ENCODE results near the gene SOX9. TPM values are rescaled to one million over a fixed set of nuclear protein-coding genes. Genes with fewer than 3 reads are reported as not detected.
A peak's percentile ranks its signal among the peaks of the same experiment; 100 is the strongest.
"Not testable (repeated sequence)": the region's sequence is repeated elsewhere in the genome, so short reads cannot be mapped to it uniquely, and the experiment has no call there.

SOX9 gene
- total RNA-seq, 1 donor from 2014 or later, result 33.4 TPM

DNA sequence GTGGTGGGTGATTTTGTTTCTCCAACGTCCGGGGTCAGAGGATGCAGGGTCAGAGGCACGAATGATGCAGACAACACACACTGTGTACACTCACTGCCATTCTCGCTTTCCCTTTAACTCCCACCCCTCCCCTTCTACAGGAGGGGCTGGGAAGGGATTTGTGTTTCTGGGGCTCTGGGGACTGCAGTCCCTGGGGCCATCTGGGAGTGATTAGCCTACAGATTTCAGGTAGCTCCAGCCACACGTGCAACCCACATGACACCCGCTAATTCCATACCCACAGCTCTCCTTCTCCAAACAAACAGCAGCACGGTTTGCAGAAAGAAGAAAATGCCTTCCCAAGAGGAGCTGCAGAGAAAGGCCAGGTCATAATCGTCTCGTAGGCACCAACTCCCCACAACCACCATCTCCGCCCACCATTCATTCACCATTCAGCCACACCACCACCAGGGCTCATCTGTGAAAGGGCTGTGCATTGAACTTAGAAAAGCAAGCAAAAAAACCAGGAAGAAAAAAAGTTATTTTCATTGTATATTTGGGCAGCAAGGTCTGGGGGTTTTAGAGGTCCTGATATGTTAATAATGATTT, 9.4 kb upstream of the SOX9 start:
- no peak for DNase-seq

- not testable (repeated sequence) for DNase-seq
Measured at GRCh38 chr17:72111926-72112325, 8.9 kb upstream of the SOX9 start.

GRCh38 chr17:72113751-72114150, 7.1 kb upstream of the SOX9 start:
- DNase-seq, result no peak

DNA sequence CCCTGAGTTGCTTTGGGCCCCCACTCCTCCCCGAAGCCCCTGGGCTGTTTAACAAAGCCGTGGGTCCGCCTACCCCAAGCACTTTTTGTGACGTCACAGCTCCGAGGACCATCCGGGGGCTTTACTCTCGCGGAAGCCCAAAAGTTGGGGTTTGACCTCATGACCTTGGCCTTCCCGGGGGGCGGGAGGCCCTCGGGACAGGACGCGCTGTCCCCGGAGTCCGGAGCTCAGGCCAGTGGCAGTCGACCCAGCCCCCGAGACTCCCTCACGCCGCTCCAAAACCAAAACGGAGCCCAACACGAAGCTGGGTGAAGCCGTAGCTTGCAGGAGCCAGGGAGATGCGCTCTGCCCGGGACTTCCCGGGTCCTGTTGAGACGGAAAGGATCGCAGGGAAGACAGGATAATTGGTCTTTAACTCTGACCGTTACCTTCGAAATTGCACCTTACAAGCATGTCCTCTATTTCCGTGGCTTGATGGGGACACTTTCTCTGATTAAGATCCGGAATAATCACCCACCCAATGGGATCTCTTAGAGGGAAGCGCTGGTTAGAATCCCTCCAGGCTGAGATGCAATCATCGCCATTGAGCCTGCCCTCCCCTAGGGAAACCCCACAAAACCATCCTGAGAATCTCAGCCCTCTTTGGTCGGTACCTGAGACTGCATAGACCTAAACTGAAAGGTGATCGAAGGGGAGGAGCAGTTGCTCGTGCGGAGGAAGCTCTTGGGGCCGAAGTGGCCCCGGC, 4.9 kb upstream of the SOX9 start:
- DNase-seq, result no peak

DNA sequence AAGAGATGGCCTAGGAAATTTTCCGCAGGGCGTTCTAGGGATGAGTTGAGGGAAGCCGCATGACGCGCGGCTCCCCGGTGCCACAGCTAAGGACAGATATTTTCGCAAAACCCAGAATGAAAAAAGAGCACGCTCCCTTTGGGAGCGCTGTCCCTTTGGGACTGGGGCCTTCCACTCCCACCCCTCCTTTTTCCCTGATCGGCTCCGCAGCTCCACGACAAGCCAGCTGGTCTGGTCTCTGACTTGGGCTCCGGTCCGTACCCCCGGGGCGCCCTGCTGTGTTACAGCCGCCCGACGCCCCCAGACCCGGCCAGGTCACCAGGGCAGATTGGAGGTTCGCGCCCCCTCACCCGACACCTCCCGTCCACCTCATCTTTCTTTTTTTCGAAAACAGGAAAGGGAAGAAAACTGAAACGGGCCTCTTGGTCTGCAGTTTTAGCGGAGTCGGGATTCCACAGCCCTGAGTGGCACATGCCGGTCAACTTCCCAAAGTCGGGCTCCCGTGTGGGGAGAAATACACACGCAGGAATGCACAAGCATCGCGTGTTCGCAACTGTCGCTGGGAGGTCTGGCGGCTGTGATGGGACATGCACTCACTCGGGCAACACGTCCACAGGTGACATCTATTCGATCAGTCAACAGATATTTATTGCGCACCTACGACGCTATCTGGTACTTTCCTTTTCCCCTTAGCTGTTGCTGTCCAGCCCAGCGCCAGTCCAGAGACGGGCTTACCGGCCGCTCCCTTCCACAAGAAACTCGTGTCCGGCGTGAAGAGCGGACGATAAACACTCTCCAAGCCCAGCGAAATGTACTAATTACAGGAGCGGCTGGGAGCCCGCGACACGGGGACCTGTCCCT, 3.9 kb upstream of the SOX9 start:
- DNase-seq, result no peak

GRCh38 chr17:72117535-72118334, 3.1 kb upstream of the SOX9 start:
- no peak for DNase-seq

- peak; percentile 80 for DNase-seq
Measured at GRCh38 chr17:72118335-72119076, 2.3 kb upstream of the SOX9 start.

DNA sequence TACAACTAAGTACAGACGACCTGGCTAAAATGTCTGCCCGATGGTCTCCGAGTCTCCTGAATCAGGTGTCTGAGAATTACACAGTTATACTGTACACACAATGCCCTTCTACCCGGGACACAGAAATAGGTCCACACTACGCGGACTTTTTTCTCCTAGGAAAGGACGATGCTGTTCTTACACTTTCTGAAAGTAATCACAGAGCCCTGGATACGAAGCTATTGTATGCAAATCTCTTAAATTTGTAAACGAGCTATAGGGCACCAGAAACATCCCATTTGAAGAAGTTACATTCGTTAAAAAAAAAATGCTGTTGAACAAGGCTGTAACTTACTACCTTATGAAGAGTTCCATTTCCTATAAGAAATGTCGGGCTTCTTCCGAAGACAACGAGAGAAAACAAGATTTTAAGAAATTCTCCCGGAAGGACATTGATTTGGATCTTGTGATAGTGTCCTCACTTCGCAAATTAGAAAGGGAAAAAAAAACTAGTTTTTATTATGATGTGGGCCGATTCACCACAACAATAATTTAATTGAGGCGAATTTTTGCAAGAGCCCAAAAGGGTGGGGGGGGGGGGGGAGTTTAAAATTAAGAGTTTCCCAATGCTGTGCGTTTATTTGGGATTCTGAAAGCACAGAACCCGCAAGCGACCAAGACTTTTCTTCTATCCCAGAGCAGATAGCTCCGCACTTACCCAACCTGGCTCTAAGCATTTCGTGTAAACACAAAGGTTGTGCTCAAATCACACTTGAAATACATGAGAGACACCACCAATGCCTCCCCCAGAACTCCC, 1.5 kb upstream of the SOX9 start:
- no peak for DNase-seq

- DNase-seq, result no peak
Measured at GRCh38 chr17:72119873-72120641, 763 bp upstream of the SOX9 start.

DNA sequence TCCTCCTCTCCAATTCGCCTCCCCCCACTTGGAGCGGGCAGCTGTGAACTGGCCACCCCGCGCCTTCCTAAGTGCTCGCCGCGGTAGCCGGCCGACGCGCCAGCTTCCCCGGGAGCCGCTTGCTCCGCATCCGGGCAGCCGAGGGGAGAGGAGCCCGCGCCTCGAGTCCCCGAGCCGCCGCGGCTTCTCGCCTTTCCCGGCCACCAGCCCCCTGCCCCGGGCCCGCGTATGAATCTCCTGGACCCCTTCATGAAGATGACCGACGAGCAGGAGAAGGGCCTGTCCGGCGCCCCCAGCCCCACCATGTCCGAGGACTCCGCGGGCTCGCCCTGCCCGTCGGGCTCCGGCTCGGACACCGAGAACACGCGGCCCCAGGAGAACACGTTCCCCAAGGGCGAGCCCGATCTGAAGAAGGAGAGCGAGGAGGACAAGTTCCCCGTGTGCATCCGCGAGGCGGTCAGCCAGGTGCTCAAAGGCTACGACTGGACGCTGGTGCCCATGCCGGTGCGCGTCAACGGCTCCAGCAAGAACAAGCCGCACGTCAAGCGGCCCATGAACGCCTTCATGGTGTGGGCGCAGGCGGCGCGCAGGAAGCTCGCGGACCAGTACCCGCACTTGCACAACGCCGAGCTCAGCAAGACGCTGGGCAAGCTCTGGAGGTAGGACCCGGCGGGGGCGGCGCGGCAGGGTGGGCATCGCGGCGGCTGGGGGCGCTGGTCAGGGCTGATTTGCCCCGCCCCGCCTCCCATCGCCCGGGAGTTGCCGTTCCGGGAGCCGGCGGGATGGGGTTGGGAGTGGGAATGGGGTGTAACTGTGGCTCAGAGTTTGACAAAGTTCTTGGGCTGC, 567 bp downstream of the SOX9 start:
- no peak for DNase-seq

DNA sequence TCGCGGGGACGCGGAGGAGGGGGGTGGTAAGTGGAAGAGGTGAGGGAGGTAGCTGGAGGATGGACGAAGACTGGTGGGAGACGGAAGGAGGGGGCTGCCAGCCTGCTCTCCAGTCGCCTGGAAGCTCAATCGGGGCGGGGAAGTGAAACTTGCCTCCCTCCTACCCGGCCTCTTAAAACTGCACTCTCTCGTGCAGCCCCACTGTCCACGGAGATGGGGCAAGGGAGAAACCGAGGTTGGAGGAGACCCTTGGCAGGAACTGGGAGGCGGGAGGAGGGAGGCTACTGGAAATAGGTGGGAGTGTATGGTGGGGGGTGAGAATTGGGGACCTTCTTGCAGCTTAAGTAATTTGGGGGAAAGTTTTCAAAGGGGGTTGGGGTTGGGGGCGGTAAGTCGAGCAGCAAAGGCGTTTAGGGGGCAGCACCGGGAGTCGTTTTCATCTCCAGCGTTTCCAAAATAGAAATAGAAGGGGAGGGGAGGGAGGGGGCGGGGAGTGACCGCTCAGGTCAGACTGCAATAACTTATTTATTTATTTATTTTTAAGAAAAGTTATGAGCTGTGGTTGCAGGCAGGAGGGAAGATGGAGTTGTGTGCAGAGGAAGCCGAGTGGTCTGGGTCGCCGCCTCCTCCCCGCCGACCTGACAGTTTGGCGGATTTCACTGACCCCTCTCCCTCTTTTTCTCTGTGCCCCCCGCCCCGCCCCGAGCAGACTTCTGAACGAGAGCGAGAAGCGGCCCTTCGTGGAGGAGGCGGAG, 1.4 kb downstream of the SOX9 start:
- DNase-seq, result no peak

- DNase-seq, result no peak
Measured at GRCh38 chr17:72122765-72123529, 2.1 kb downstream of the SOX9 start.

DNA sequence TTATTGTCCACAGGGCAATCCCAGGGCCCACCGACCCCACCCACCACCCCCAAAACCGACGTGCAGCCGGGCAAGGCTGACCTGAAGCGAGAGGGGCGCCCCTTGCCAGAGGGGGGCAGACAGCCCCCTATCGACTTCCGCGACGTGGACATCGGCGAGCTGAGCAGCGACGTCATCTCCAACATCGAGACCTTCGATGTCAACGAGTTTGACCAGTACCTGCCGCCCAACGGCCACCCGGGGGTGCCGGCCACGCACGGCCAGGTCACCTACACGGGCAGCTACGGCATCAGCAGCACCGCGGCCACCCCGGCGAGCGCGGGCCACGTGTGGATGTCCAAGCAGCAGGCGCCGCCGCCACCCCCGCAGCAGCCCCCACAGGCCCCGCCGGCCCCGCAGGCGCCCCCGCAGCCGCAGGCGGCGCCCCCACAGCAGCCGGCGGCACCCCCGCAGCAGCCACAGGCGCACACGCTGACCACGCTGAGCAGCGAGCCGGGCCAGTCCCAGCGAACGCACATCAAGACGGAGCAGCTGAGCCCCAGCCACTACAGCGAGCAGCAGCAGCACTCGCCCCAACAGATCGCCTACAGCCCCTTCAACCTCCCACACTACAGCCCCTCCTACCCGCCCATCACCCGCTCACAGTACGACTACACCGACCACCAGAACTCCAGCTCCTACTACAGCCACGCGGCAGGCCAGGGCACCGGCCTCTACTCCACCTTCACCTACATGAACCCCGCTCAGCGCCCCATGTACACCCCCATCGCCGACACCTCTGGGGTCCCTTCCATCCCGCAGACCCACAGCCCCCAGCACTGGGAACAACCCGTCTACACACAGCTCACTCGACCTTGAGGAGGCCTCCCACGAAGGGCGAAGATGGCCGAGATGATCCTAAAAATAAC, 3.0 kb downstream of the SOX9 start:
- no peak for DNase-seq

DNA sequence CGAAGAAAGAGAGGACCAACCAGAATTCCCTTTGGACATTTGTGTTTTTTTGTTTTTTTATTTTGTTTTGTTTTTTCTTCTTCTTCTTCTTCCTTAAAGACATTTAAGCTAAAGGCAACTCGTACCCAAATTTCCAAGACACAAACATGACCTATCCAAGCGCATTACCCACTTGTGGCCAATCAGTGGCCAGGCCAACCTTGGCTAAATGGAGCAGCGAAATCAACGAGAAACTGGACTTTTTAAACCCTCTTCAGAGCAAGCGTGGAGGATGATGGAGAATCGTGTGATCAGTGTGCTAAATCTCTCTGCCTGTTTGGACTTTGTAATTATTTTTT, 3.6 kb downstream of the SOX9 start:
- DNase-seq, result no peak

- DNase-seq, result no peak
Measured at GRCh38 chr17:72125226-72125651, 4.4 kb downstream of the SOX9 start.

- DNase-seq, result no peak
Measured at GRCh38 chr17:72125742-72126141, 4.9 kb downstream of the SOX9 start.
